Nephron (organoid): ENCODE data around the gene NSG2.

Source experiments
- H3K27ac Mint-ChIP-seq, 3 experiments: 2 replicates each; pipeline ENCODE4 v1.8.0; 2020; ENCODE audit warnings: mixed read lengths in 3 of 3, mild to moderate bottlenecking in 2 of 3, moderate library complexity in 1 of 3
- H3K27me3 Mint-ChIP-seq: 2 replicates; pipeline ENCODE4 v1.8.0; 2021; ENCODE audit warnings: low read depth, mild to moderate bottlenecking, moderate library complexity, mixed read lengths
- H3K36me3 Mint-ChIP-seq: 2 replicates; pipeline ENCODE4 v1.8.0; 2020; ENCODE audit warnings: low read depth, mixed read lengths
- H3K4me1 Mint-ChIP-seq: 2 replicates; pipeline ENCODE4 v1.8.0; 2020; ENCODE audit warnings: mixed read lengths
- H3K4me3 Mint-ChIP-seq, 3 experiments: 2 replicates each; pipeline ENCODE4 v1.8.0; 2020; ENCODE audit warnings: mild to moderate bottlenecking in 3 of 3, mixed read lengths in 3 of 3, moderate library complexity in 2 of 3
- H3K9me3 Mint-ChIP-seq: 2 replicates; pipeline ENCODE4 v1.8.0; 2020; ENCODE audit warnings: mixed read lengths
- CTCF ChIP-seq, 3 experiments: fragments of 200-600 bp; sonication (generic); IDR thresholded peaks; one replicate each; pipeline ENCODE4 v1.5.0; 2021; ENCODE audit warnings: antibody characterized with exemption in 3 of 3; ENCODE audit not compliant: unreplicated experiment in 3 of 3

The NSG2 gene

GRCh38 chr5:174149426-174149825 is 103.9 kb downstream of the NSG2 start:
- no peak overlapping the region for H3K27ac Mint-ChIP-seq
- no peak overlapping the region for H3K4me3 Mint-ChIP-seq
- peaks cover 6% of the 10 kb centered on the region for H3K9me3 Mint-ChIP-seq
- H3K27me3 Mint-ChIP-seq = peaks cover 29% of the 10 kb centered on the region
- TF ChIP-seq CTCF (IDR thresholded peaks at IDR 0.05; ENCODE audit: unreplicated experiment in 3 of 3) = no peak
- H3K36me3 Mint-ChIP-seq = no peaks in the 10 kb centered on the region
- H3K4me1 Mint-ChIP-seq = no peaks in the 10 kb centered on the region

- Mint-ChIP-seq H3K36me3 (no peaks in the 10 kb centered on the region), H3K27ac (no peak overlapping the region), H3K4me1 (no peaks in the 10 kb centered on the region), H3K9me3 (peaks cover 12% of the 10 kb centered on the region), H3K27me3 (peaks cover 25% of the 10 kb centered on the region), H3K4me3 (no peak overlapping the region)
- TF ChIP-seq CTCF (IDR thresholded peaks at IDR 0.05; ENCODE audit: unreplicated experiment in 3 of 3) = no peak
These were observed 104.5 kb downstream of the NSG2 start for GRCh38 chr5:174149989-174150388.

DNA sequence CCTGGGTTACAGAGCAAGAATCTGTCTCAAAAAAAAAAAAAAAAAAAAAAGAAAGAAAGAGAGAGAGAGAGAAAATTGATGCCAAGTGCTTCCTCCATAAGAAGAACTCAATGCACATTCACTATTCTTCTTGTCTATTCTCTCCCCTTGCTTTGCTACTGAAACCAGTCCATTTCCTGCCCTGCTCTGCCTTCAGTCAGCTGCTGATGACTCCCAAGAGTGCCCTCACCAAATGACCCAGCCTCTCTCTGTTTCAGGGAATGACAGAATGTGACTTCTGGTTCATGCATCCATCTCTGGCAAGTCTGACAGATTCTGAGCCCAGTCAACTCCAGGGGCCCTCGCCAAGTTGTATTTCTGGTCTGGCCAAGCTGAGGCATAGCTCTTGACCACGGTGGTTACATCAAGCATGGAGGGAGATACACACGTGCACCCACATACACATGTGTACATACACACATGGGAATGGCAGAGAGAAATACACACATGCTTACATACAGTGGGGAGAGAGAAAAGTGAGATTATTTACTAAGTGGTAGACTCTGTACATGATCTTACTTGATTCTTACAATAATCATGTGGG is 106.2 kb downstream of the NSG2 start:
- Mint-ChIP-seq H3K4me3 (no peak overlapping the region), H3K27me3 (peaks cover 18% of the 10 kb centered on the region), H3K27ac (no peak overlapping the region), H3K4me1 (no peaks in the 10 kb centered on the region), H3K36me3 (peaks cover 8% of the 10 kb centered on the region), H3K9me3 (peaks cover 26% of the 10 kb centered on the region)
- no peak for TF ChIP-seq CTCF (IDR thresholded peaks at IDR 0.05; ENCODE audit: unreplicated experiment in 3 of 3)

DNA sequence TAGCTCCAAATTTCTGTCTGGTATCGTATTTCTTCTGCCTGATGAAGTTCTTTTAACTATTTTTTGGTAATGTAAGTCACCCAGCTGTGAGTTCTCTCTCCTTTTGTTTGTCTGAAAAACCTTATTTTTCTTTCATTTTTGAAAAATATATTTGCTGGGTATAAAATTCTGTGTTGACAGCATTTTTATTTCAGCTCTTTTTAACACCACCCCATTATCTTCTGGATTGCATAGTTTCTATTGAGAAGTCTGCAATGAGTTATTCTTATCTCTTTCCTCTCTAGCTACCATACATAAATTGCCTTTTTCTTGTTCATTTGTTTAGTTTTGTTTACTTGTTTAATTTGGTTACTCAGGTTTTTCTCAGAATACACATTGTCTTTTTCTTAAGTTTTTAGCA is 109.1 kb downstream of the NSG2 start:
- no peak for TF ChIP-seq CTCF (IDR thresholded peaks at IDR 0.05; ENCODE audit: unreplicated experiment in 3 of 3)
- Mint-ChIP-seq H3K9me3 (peaks cover 31% of the 10 kb centered on the region), H3K27me3 (peaks cover 5% of the 10 kb centered on the region), H3K4me3 (no peak overlapping the region), H3K27ac (no peak overlapping the region), H3K4me1 (no peaks in the 10 kb centered on the region), H3K36me3 (peaks cover 8% of the 10 kb centered on the region)

DNA sequence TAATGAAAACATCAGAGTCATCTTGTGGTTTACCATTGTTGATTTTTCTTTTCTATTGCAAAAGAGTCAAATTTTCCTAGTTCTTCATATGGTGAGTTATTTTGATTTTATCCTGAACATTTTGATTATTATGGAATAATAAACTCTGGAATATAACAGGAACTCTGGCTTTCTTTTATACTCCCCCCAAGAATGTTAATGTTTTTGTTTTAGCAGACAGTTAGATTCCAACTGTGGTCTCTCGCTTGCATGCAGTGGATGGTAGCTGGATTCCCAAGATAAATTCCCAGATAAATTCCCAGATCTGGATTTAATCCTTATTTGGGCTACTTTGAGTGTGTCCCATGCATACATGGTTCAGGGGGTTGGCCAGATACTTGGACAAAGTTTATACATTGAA is 109.8 kb downstream of the NSG2 start:
- Mint-ChIP-seq H3K36me3 (peaks cover 8% of the 10 kb centered on the region), H3K27me3 (peaks cover 4% of the 10 kb centered on the region), H3K9me3 (peaks cover 31% of the 10 kb centered on the region), H3K4me3 (no peak overlapping the region), H3K4me1 (no peaks in the 10 kb centered on the region), H3K27ac (peak overlapping the region in 1 of 3 experiments; percentile 76)
- no peak for TF ChIP-seq CTCF (IDR thresholded peaks at IDR 0.05; ENCODE audit: unreplicated experiment in 3 of 3)

- no peak for TF ChIP-seq CTCF (IDR thresholded peaks at IDR 0.05; ENCODE audit: unreplicated experiment in 3 of 3)
- Mint-ChIP-seq H3K36me3 (peaks cover 8% of the 10 kb centered on the region), H3K27ac (peak overlapping the region in 2 of 3 experiments; percentile 22 to 76), H3K4me1 (no peaks in the 10 kb centered on the region), H3K4me3 (no peak overlapping the region), H3K27me3 (peaks cover 6% of the 10 kb centered on the region), H3K9me3 (peaks cover 31% of the 10 kb centered on the region)
These were observed 110.2 kb downstream of the NSG2 start for GRCh38 chr5:174155706-174156105.
